Esophagus squamous epithelium (tissue), 5 donors: ENCODE measurements around the gene CAVIN2. TPM values are rescaled to one million over a fixed set of nuclear protein-coding genes. Genes with fewer than 3 reads are reported as not detected.

Experiments
- DNase-seq: peaks from one replicate; lab custom pipeline; 2025; lab: John Stamatoyannopoulos, UW
- H3K27ac ChIP-seq, 4 donors: fragments of 200-600 bp; sonication (generic); one replicate each; pipeline ENCODE4 v1.5.1; 2016 to 2019; ENCODE audit warnings: mild to moderate bottlenecking in 1 of 4
- H3K27me3 ChIP-seq, 4 donors: fragments of 200-600 bp; sonication (generic); 1 replicate in 3 of 4; 2 replicates in 1 of 4; pipeline versions ENCODE4 v1.5.1 to v1.6.0; 2017 to 2021; ENCODE audit warnings: antibody characterized with exemption in 1 of 4
- H3K36me3 ChIP-seq, 3 donors: fragments of 200-600 bp; sonication (generic); one replicate each; pipeline ENCODE4 v1.5.1; 2016 to 2019
- H3K4me1 ChIP-seq, 3 donors: fragments of 200-600 bp; sonication (generic); one replicate each; pipeline ENCODE4 v1.5.1; 2017 to 2019
- H3K4me3 ChIP-seq, 4 donors: fragments of 200-600 bp; sonication (generic); 1 replicate in 3 of 4; 2 replicates in 1 of 4; pipeline ENCODE4 v1.5.1; 2016 to 2019; ENCODE audit warnings: mild to moderate bottlenecking in 2 of 4, moderate library complexity in 1 of 4
- H3K9me3 ChIP-seq, 3 donors: fragments of 200-600 bp; sonication (generic); one replicate each; pipeline ENCODE4 v1.5.1; 2016 to 2019
- CTCF ChIP-seq, 6 experiments: fragments of 450-650 bp in 4 of 6; fragments of 200-600 bp in 2 of 6; sonication (generic) in 2 of 6; IDR thresholded peaks; one replicate each; pipeline ENCODE4 v1.5.1; 2016 to 2019; ENCODE audit warnings: antibody characterized with exemption in 6 of 6, mild to moderate bottlenecking in 4 of 6, moderate library complexity in 4 of 6
- POLR2A ChIP-seq, 4 donors: fragments of 450-650 bp; IDR thresholded peaks; one replicate each; pipeline ENCODE4 v1.6.1; 2017; ENCODE audit warnings: antibody characterized with exemption in 4 of 4, mild to moderate bottlenecking in 4 of 4, moderate library complexity in 3 of 4
- WGBS, 2 donors: methylation state at CpG; one replicate each; pipeline ENCODE4 v1.1.5; 2018; 5-methylcytosine and 5-hydroxymethylcytosine counted together
- intact Hi-C: fragments of 100-400 bp; cut with DNase I; formaldehyde crosslinking; loops from one replicate; pipeline ENCODE4 v1.15.0; 2022
- total RNA-seq, 4 donors: library from RNA; depleted of rRNA; stranded (reverse); fragments of >200 nt; gene quantifications; one replicate each; pipeline ENCODE4 v1.1.0, GENCODE V29; 2016
- donor health status: DM: yes; HTN: yes; CAD: no.

The CAVIN2 gene
- total RNA-seq, 4 donors from 2014 or later, result 12.4 to 50.7 (median 16.6) TPM

- no peak for TF ChIP-seq CTCF (IDR thresholded peaks at IDR 0.05)
- no peak for TF ChIP-seq POLR2A (IDR thresholded peaks at IDR 0.05)
- no peak for DNase-seq
- Histone ChIP-seq H3K9me3 (no peaks in the 10 kb centered on the region), H3K36me3 (no peaks in the 10 kb centered on the region), H3K4me3 (no peak overlapping the region), H3K27me3 (no peaks in the 10 kb centered on the region), H3K4me1 (no peaks in the 10 kb centered on the region), H3K27ac (no peak overlapping the region)
- 88% methylated on average over 5 of the region's 5 CpGs for WGBS, 2 donors
- intact Hi-C loops, result no loop called here
Measured at GRCh38 chr2:191855382-191855781, 8.5 kb upstream of the CAVIN2 start.

- Histone ChIP-seq H3K27ac (no peak overlapping the region), H3K36me3 (no peaks in the 10 kb centered on the region), H3K4me3 (no peak overlapping the region), H3K4me1 (peaks cover 0 to under 1% (median 0%) of the 10 kb centered on the region in 3 donors), H3K9me3 (no peaks in the 10 kb centered on the region), H3K27me3 (no peaks in the 10 kb centered on the region)
- intact Hi-C loops, result no loop called here
- TF ChIP-seq CTCF (IDR thresholded peaks at IDR 0.05) (no peak), POLR2A (IDR thresholded peaks at IDR 0.05) (no peak)
- 68 to 81% methylated on average over 6 of the region's 6 CpGs for WGBS, 2 donors
- no peak for DNase-seq
Measured at GRCh38 chr2:191854382-191855372, 7.8 kb upstream of the CAVIN2 start.

- no peak for TF ChIP-seq CTCF (IDR thresholded peaks at IDR 0.05)
- no peak for TF ChIP-seq POLR2A (IDR thresholded peaks at IDR 0.05)
- DNase-seq, result no peak
- peaks cover 0 to 9% (median 0%) of the 10 kb centered on the region in 3 donors for H3K4me1 ChIP-seq
- H3K36me3 ChIP-seq, result no peaks in the 10 kb centered on the region
- intact Hi-C loops, result no loop called here
- H3K9me3 ChIP-seq, result no peaks in the 10 kb centered on the region
- no peak overlapping the region for H3K27ac ChIP-seq
- WGBS, 2 donors, result 59 to 68% methylated on average over 4 of the region's 4 CpGs
- no peak overlapping the region for H3K4me3 ChIP-seq
- H3K27me3 ChIP-seq, result no peaks in the 10 kb centered on the region
Measured at GRCh38 chr2:191853843-191854242, 7.0 kb upstream of the CAVIN2 start.

GRCh38 chr2:191851158-191851557, 4.3 kb upstream of the CAVIN2 start:
- WGBS, 2 donors, result 91 to 92% methylated on average over 5 of the region's 5 CpGs
- Histone ChIP-seq H3K27ac (no peak overlapping the region), H3K9me3 (no peaks in the 10 kb centered on the region)

More at GRCh38 chr2:191851158-191851557, 4.3 kb upstream of the CAVIN2 start:
- intact Hi-C loops, result no loop called here
- no peak for DNase-seq
- Histone ChIP-seq H3K4me1 (peaks cover 5 to 33% (median 12%) of the 10 kb centered on the region in 3 donors), H3K27me3 (no peaks in the 10 kb centered on the region), H3K36me3 (no peaks in the 10 kb centered on the region), H3K4me3 (no peak overlapping the region)
- TF ChIP-seq CTCF (IDR thresholded peaks at IDR 0.05), result no peak
- no peak for TF ChIP-seq POLR2A (IDR thresholded peaks at IDR 0.05)
